HEK293 (cell line): ENCODE results near the gene FHIT.

Source experiments
- SP7 ChIP-seq: fragments of 450-650 bp; formaldehyde crosslinking; IDR thresholded peaks from 2 replicates; pipeline ENCODE4 v1.5.1; 2016; ENCODE audit warnings: missing biosample characterization, missing genetic modification characterization
- TCF7L2 ChIP-seq: IDR thresholded peaks from 2 replicates; pipeline ENCODE4 v1.6.1; 2011; ENCODE audit warnings: low read depth, mild to moderate bottlenecking, inconsistent platforms, low read length, moderate library complexity, borderline replicate concordance
- ZBTB17 ChIP-seq: fragments of 450-650 bp; formaldehyde crosslinking; IDR thresholded peaks from 2 replicates; pipeline ENCODE4 v1.5.1; 2016; ENCODE audit warnings: missing biosample characterization, missing genetic modification characterization
- ZNF629 ChIP-seq: fragments of 450-650 bp; formaldehyde crosslinking; IDR thresholded peaks from 2 replicates; pipeline ENCODE4 v1.5.1; 2017; ENCODE audit warnings: missing biosample characterization, missing genetic modification characterization
- ZNF777 ChIP-seq: fragments of 450-650 bp; formaldehyde crosslinking; IDR thresholded peaks from 2 replicates; pipeline ENCODE4 v1.5.1; 2017; ENCODE audit warnings: missing biosample characterization, missing genetic modification characterization, borderline replicate concordance
- ZSCAN30 ChIP-seq: fragments of 450-650 bp; IDR thresholded peaks from 2 replicates; pipeline ENCODE4 v1.5.1; 2018; ENCODE audit warnings: missing biosample characterization, mild to moderate bottlenecking, missing genetic modification characterization, moderate library complexity
- TF ChIP-seq, protein P1 (sequence below): fragments of 450-650 bp; formaldehyde crosslinking; IDR thresholded peaks from 2 replicates; pipeline ENCODE4 v1.5.1; 2016; ENCODE audit warnings: missing biosample characterization, missing genetic modification characterization
- TF ChIP-seq, protein P2 (sequence below): fragments of 450-650 bp; formaldehyde crosslinking; optimal IDR thresholded peaks from 2 replicates; pipeline ENCODE3; 2016; ENCODE audit warnings: missing biosample characterization, mild to moderate bottlenecking, missing genetic modification characterization
- TF ChIP-seq, protein P3 (sequence below): fragments of 450-650 bp; formaldehyde crosslinking; conservative IDR thresholded peaks from 2 replicates; pipeline ENCODE4 v1.5.1; 2016; ENCODE audit warnings: low read depth, missing biosample characterization, missing genetic modification characterization
- TF ChIP-seq, protein P4 (sequence below): fragments of 450-650 bp; formaldehyde crosslinking; IDR thresholded peaks from 2 replicates; pipeline ENCODE4 v1.5.1; 2017; ENCODE audit warnings: missing biosample characterization, missing genetic modification characterization
- TF ChIP-seq, protein P5 (sequence below): sonication (generic); formaldehyde crosslinking; IDR thresholded peaks from 2 replicates; pipeline ENCODE4 v1.8.1; 2022; ENCODE audit warnings: mild to moderate bottlenecking, moderate library complexity, missing genetic modification reagents
- TF ChIP-seq, protein P6 (sequence below): fragments of 450-650 bp; formaldehyde crosslinking; IDR thresholded peaks from 2 replicates; pipeline ENCODE4 v1.5.1; 2016; ENCODE audit warnings: missing biosample characterization, missing genetic modification characterization

DNA sequence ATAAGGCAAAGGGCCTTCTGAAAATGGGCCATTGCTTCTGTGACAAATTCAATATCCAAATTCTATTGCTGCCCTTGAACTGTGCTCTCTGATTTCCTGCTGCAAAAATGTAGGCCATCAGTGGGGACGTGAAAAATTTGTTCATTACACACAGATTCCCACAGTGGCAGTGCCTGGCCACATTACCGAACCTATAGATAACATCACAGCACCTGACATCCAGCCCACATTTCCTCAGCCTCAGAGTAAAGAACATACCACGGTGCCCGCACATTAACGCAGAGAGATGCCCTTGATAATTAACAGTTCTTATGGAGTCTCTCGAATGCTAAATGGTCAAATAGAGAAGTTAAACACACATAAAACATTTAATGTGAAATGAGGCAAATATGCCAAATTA is 1269.9 kb downstream of the FHIT start:
- TF ChIP-seq, protein P1, sequence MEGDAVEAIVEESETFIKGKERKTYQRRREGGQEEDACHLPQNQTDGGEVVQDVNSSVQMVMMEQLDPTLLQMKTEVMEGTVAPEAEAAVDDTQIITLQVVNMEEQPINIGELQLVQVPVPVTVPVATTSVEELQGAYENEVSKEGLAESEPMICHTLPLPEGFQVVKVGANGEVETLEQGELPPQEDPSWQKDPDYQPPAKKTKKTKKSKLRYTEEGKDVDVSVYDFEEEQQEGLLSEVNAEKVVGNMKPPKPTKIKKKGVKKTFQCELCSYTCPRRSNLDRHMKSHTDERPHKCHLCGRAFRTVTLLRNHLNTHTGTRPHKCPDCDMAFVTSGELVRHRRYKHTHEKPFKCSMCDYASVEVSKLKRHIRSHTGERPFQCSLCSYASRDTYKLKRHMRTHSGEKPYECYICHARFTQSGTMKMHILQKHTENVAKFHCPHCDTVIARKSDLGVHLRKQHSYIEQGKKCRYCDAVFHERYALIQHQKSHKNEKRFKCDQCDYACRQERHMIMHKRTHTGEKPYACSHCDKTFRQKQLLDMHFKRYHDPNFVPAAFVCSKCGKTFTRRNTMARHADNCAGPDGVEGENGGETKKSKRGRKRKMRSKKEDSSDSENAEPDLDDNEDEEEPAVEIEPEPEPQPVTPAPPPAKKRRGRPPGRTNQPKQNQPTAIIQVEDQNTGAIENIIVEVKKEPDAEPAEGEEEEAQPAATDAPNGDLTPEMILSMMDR (tag by site-specific recombination), result no peak
- TF ChIP-seq, protein P2, sequence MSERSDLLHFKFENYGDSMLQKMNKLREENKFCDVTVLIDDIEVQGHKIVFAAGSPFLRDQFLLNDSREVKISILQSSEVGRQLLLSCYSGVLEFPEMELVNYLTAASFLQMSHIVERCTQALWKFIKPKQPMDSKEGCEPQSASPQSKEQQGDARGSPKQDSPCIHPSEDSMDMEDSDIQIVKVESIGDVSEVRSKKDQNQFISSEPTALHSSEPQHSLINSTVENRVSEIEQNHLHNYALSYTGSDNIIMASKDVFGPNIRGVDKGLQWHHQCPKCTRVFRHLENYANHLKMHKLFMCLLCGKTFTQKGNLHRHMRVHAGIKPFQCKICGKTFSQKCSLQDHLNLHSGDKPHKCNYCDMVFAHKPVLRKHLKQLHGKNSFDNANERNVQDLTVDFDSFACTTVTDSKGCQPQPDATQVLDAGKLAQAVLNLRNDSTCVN, result no peak
- TF ChIP-seq, protein P3, sequence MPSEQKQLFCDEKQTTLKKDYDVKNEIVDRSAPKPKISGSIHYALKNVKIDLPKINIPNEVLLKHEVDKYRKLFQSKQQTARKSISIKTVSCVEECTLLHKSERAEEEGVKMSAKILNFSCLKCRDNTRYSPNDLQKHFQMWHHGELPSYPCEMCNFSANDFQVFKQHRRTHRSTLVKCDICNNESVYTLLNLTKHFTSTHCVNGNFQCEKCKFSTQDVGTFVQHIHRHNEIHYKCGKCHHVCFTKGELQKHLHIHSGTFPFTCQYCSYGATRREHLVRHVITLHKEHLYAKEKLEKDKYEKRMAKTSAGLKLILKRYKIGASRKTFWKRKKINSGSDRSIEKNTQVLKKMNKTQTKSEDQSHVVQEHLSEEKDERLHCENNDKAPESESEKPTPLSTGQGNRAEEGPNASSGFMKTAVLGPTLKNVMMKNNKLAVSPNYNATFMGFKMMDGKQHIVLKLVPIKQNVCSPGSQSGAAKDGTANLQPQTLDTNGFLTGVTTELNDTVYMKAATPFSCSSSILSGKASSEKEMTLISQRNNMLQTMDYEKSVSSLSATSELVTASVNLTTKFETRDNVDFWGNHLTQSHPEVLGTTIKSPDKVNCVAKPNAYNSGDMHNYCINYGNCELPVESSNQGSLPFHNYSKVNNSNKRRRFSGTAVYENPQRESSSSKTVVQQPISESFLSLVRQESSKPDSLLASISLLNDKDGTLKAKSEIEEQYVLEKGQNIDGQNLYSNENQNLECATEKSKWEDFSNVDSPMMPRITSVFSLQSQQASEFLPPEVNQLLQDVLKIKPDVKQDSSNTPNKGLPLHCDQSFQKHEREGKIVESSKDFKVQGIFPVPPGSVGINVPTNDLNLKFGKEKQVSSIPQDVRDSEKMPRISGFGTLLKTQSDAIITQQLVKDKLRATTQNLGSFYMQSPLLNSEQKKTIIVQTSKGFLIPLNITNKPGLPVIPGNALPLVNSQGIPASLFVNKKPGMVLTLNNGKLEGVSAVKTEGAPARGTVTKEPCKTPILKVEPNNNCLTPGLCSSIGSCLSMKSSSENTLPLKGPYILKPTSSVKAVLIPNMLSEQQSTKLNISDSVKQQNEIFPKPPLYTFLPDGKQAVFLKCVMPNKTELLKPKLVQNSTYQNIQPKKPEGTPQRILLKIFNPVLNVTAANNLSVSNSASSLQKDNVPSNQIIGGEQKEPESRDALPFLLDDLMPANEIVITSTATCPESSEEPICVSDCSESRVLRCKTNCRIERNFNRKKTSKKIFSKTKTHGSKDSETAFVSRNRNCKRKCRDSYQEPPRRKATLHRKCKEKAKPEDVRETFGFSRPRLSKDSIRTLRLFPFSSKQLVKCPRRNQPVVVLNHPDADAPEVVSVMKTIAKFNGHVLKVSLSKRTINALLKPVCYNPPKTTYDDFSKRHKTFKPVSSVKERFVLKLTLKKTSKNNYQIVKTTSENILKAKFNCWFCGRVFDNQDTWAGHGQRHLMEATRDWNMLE (tag by site-specific recombination), result no peak
- TF ChIP-seq ZBTB17 (no peak), ZNF777 (no peak), ZNF629 (no peak), SP7 (tag by site-specific recombination) (no peak), TCF7L2 (no peak), ZSCAN30 (no peak)
- TF ChIP-seq, protein P4, sequence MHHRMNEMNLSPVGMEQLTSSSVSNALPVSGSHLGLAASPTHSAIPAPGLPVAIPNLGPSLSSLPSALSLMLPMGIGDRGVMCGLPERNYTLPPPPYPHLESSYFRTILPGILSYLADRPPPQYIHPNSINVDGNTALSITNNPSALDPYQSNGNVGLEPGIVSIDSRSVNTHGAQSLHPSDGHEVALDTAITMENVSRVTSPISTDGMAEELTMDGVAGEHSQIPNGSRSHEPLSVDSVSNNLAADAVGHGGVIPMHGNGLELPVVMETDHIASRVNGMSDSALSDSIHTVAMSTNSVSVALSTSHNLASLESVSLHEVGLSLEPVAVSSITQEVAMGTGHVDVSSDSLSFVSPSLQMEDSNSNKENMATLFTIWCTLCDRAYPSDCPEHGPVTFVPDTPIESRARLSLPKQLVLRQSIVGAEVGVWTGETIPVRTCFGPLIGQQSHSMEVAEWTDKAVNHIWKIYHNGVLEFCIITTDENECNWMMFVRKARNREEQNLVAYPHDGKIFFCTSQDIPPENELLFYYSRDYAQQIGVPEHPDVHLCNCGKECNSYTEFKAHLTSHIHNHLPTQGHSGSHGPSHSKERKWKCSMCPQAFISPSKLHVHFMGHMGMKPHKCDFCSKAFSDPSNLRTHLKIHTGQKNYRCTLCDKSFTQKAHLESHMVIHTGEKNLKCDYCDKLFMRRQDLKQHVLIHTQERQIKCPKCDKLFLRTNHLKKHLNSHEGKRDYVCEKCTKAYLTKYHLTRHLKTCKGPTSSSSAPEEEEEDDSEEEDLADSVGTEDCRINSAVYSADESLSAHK (tag by site-specific recombination), result no peak
- TF ChIP-seq, protein P5, sequence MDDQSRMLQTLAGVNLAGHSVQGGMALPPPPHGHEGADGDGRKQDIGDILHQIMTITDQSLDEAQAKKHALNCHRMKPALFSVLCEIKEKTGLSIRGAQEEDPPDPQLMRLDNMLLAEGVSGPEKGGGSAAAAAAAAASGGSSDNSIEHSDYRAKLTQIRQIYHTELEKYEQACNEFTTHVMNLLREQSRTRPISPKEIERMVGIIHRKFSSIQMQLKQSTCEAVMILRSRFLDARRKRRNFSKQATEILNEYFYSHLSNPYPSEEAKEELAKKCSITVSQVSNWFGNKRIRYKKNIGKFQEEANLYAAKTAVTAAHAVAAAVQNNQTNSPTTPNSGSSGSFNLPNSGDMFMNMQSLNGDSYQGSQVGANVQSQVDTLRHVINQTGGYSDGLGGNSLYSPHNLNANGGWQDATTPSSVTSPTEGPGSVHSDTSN, result no peak
- TF ChIP-seq, protein P6, sequence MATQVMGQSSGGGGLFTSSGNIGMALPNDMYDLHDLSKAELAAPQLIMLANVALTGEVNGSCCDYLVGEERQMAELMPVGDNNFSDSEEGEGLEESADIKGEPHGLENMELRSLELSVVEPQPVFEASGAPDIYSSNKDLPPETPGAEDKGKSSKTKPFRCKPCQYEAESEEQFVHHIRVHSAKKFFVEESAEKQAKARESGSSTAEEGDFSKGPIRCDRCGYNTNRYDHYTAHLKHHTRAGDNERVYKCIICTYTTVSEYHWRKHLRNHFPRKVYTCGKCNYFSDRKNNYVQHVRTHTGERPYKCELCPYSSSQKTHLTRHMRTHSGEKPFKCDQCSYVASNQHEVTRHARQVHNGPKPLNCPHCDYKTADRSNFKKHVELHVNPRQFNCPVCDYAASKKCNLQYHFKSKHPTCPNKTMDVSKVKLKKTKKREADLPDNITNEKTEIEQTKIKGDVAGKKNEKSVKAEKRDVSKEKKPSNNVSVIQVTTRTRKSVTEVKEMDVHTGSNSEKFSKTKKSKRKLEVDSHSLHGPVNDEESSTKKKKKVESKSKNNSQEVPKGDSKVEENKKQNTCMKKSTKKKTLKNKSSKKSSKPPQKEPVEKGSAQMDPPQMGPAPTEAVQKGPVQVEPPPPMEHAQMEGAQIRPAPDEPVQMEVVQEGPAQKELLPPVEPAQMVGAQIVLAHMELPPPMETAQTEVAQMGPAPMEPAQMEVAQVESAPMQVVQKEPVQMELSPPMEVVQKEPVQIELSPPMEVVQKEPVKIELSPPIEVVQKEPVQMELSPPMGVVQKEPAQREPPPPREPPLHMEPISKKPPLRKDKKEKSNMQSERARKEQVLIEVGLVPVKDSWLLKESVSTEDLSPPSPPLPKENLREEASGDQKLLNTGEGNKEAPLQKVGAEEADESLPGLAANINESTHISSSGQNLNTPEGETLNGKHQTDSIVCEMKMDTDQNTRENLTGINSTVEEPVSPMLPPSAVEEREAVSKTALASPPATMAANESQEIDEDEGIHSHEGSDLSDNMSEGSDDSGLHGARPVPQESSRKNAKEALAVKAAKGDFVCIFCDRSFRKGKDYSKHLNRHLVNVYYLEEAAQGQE (tag by site-specific recombination), result no peak
